ENCODE measurements around the gene B4GALT5.

- TF ChIP-seq POLR2A (IDR thresholded peaks at IDR 0.05), result no peak
- TF ChIP-seq CTCF (IDR thresholded peaks at IDR 0.05), result no peak
These were observed 20.7 kb downstream of the B4GALT5 start for GRCh38 chr20:49692941-49693340.
